Hepatocyte (in vitro differentiated cells): ENCODE measurements around the gene HOXD13. TPM values are rescaled to one million over a fixed set of nuclear protein-coding genes. Genes with fewer than 3 reads are reported as not detected.
A peak's percentile ranks its signal among the peaks of the same experiment; 100 is the strongest.

Experiments
- DNase-seq: peaks from one replicate; pipeline ENCODE4 v3.0.0-alpha.2; 2016; ENCODE audit warnings: low spot score
- H2AFZ ChIP-seq: fragments of 200-600 bp; sonication (generic); 2 replicates; pipeline ENCODE4 v1.6.0; 2016; ENCODE audit warnings: antibody characterized with exemption, mild to moderate bottlenecking
- H3K27ac ChIP-seq: fragments of 200-600 bp; sonication (generic); 2 replicates; pipeline ENCODE4 v1.5.1; 2016; ENCODE audit warnings: mild to moderate bottlenecking
- H3K27me3 ChIP-seq: fragments of 200-600 bp; sonication (generic); 2 replicates; pipeline ENCODE4 v1.6.1; 2016
- H3K36me3 ChIP-seq: fragments of 200-600 bp; sonication (generic); replicated peaks from 2 replicates; pipeline ENCODE4 v1.5.1; 2016; ENCODE audit warnings: low read depth; ENCODE audit not compliant: insufficient read depth
- H3K4me1 ChIP-seq: fragments of 200-600 bp; sonication (generic); 2 replicates; pipeline ENCODE4 v1.5.1; 2016; ENCODE audit warnings: mild to moderate bottlenecking, moderate library complexity; ENCODE audit not compliant: insufficient read depth
- H3K4me2 ChIP-seq: fragments of 200-600 bp; sonication (generic); 2 replicates; pipeline ENCODE4 v1.6.0; 2016
- H3K4me3 ChIP-seq: fragments of 200-600 bp; sonication (generic); 2 replicates; pipeline ENCODE4 v1.5.1; 2016; ENCODE audit warnings: mild to moderate bottlenecking
- H3K79me2 ChIP-seq: fragments of 200-600 bp; sonication (generic); 2 replicates; pipeline ENCODE4 v1.6.0; 2017; ENCODE audit warnings: mild to moderate bottlenecking
- H3K9me2 ChIP-seq: fragments of 200-600 bp; sonication (generic); replicated peaks from 2 replicates; pipeline ENCODE4 v1.6.0; 2017; ENCODE audit warnings: mild to moderate bottlenecking; ENCODE audit not compliant: insufficient read depth
- H3K9me3 ChIP-seq: fragments of 200-600 bp; sonication (generic); 2 replicates; pipeline ENCODE4 v1.5.1; 2016; ENCODE audit warnings: low read depth, mild to moderate bottlenecking
- H4K20me1 ChIP-seq: fragments of 200-600 bp; sonication (generic); 2 replicates; pipeline ENCODE4 v1.6.0; 2016; ENCODE audit warnings: mild to moderate bottlenecking; ENCODE audit not compliant: insufficient read depth, poor library complexity, severe bottlenecking
- EZH2 ChIP-seq: fragments of 200-600 bp; sonication (generic); IDR thresholded peaks from 2 replicates; pipeline ENCODE4 v1.6.1; 2016; ENCODE audit warnings: antibody characterized with exemption, mild to moderate bottlenecking, borderline replicate concordance
- EZH2phosphoT487 ChIP-seq: fragments of 200-600 bp; sonication (generic); IDR thresholded peaks from one replicate; pipeline ENCODE4 v1.6.1; 2018; ENCODE audit warnings: antibody characterized with exemption, mild to moderate bottlenecking, low read depth, moderate library complexity; ENCODE audit not compliant: unreplicated experiment, severe bottlenecking
- whole genome bisulfite sequencing: methylation state at CpG from one replicate; pipeline ENCODE4 v1.1.6; 2016; ENCODE audit warnings: low lambda C conversion rate; ENCODE audit errors: missing lambda C conversion rate; 5-methylcytosine and 5-hydroxymethylcytosine counted together
- polyA plus RNA-seq: library from polyadenylated mRNA; unstranded; fragments of >200 nt; fragmentation: Nextera tagmentation; extraction: Ambion mirVana; gene quantifications from 2 replicates; pipeline ENCODE4 v1.2.1, GENCODE V29; 2016
- total RNA-seq: library from RNA; depleted of rRNA; stranded (reverse); fragments of >200 nt; gene quantifications from 2 replicates; pipeline ENCODE4 v1.2.3, GENCODE V29; 2014
- TF ChIP-seq, protein P1 (sequence below): fragments of 200-600 bp; sonication (generic); IDR thresholded peaks from 2 replicates; pipeline ENCODE4 v1.5.1; 2016; ENCODE audit warnings: antibody characterized with exemption, mild to moderate bottlenecking; ENCODE audit not compliant: poor library complexity

HOXD13 gene
- total and polyA plus RNA-seq, 2 experiments from 2014 or later = 24.7 to 37.2 TPM

GRCh38 chr2:176080540-176081375, 11.8 kb upstream of the HOXD13 start:
- WGBS = 4% methylated on average over 68 of the region's 68 CpGs
- Histone ChIP-seq H3K4me3 (peak overlapping the region; percentile 53), H3K4me2 (peak overlapping the region; percentile 84), H3K36me3 (no peaks in the 10 kb centered on the region), H3K27me3 (peaks cover 92% of the 10 kb centered on the region), H3K9me3 (no peaks in the 10 kb centered on the region), H3K79me2 (peaks cover 43% of the 10 kb centered on the region), H4K20me1 (no peaks in the 10 kb centered on the region), H3K9me2 (no peaks in the 10 kb centered on the region), H2AFZ (peak overlapping the region; percentile 50), H3K27ac (peak overlapping the region; percentile 88), H3K4me1 (peaks cover 7% of the 10 kb centered on the region)
- peak; percentile 69 for DNase-seq
- peak; percentile 85 for TF ChIP-seq EZH2
- TF ChIP-seq, protein P1, sequence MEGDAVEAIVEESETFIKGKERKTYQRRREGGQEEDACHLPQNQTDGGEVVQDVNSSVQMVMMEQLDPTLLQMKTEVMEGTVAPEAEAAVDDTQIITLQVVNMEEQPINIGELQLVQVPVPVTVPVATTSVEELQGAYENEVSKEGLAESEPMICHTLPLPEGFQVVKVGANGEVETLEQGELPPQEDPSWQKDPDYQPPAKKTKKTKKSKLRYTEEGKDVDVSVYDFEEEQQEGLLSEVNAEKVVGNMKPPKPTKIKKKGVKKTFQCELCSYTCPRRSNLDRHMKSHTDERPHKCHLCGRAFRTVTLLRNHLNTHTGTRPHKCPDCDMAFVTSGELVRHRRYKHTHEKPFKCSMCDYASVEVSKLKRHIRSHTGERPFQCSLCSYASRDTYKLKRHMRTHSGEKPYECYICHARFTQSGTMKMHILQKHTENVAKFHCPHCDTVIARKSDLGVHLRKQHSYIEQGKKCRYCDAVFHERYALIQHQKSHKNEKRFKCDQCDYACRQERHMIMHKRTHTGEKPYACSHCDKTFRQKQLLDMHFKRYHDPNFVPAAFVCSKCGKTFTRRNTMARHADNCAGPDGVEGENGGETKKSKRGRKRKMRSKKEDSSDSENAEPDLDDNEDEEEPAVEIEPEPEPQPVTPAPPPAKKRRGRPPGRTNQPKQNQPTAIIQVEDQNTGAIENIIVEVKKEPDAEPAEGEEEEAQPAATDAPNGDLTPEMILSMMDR = no peak
- TF ChIP-seq EZH2phosphoT487 = peak; percentile 26

DNA sequence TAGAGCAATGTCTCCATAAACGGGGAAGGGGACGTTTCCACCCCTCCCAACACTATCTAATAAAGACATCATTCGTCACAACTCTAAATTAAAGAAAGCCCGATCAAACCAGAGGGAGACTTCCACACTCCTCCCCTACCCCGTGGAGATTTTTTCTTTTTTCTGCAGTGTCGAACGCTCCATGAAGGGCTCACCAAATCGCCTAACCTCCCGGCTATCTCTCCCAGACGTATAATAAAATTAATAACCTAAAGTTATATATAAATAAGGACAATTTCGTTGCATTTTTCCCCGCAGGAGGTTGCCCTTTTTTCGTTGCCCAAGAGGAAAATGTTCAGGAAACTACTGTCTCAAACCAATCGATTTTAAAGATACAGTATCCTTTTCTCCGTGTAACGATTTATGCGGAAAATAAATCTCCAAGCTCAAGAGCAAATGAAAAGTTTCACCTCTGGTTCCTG, 11.1 kb upstream of the HOXD13 start:
- H3K4me3 ChIP-seq = peak overlapping the region; percentile 53
- H3K4me1 ChIP-seq = peaks cover 9% of the 10 kb centered on the region
- no peaks in the 10 kb centered on the region for H3K9me3 ChIP-seq
- peaks cover 92% of the 10 kb centered on the region for H3K27me3 ChIP-seq
- no peaks in the 10 kb centered on the region for H3K9me2 ChIP-seq
- peak overlapping the region; percentile 84 for H3K4me2 ChIP-seq
- peak overlapping the region; percentile 88 for H3K27ac ChIP-seq
- 11% methylated on average over 17 of the region's 17 CpGs for WGBS
- no peak overlapping the region for H2AFZ ChIP-seq
- no peaks in the 10 kb centered on the region for H4K20me1 ChIP-seq
- H3K79me2 ChIP-seq = peaks cover 46% of the 10 kb centered on the region
- no peaks in the 10 kb centered on the region for H3K36me3 ChIP-seq
- TF ChIP-seq EZH2phosphoT487 = no peak
- TF ChIP-seq, protein P1 = no peak
- no peak for TF ChIP-seq EZH2
- DNase-seq = no peak

- peaks cover 92% of the 10 kb centered on the region for H3K27me3 ChIP-seq
- peak overlapping the region; percentile 53 for H3K4me3 ChIP-seq
- H3K27ac ChIP-seq = peak overlapping the region; percentile 88
- peaks cover 9% of the 10 kb centered on the region for H3K4me1 ChIP-seq
- peak overlapping the region; percentile 84 for H3K4me2 ChIP-seq
- H3K9me3 ChIP-seq = no peaks in the 10 kb centered on the region
- WGBS = 3% methylated on average over 62 of the region's 62 CpGs
- H3K9me2 ChIP-seq = no peaks in the 10 kb centered on the region
- peak overlapping the region; percentile 26 for H2AFZ ChIP-seq
- no peaks in the 10 kb centered on the region for H3K36me3 ChIP-seq
- peaks cover 46% of the 10 kb centered on the region for H3K79me2 ChIP-seq
- no peaks in the 10 kb centered on the region for H4K20me1 ChIP-seq
- peak; percentile 73 for TF ChIP-seq EZH2phosphoT487
- TF ChIP-seq, protein P1 = no peak
- TF ChIP-seq EZH2 = peak; percentile 99
- no peak for DNase-seq
These were observed 10.5 kb upstream of the HOXD13 start for GRCh38 chr2:176081837-176082524.
